Liver (tissue), 3 donors: ENCODE data around the gene IL1R2.

Experiments used
- EGR1 ChIP-seq, 2 donors: IDR thresholded peaks; 2 replicates each; pipeline ENCODE4 v1.6.1; 2016 to 2018; ENCODE audit warnings: antibody characterized with exemption in 2 of 2, low read depth in 2 of 2
- FOXA2 ChIP-seq: IDR thresholded peaks from 2 replicates; pipeline ENCODE4 v1.6.1; 2016; ENCODE audit warnings: antibody characterized with exemption
- GABPA ChIP-seq, 2 donors: IDR thresholded peaks in 1 of 2; conservative IDR thresholded peaks in 1 of 2; 2 replicates each; pipeline ENCODE4 v1.6.1; 2016; ENCODE audit warnings: antibody characterized with exemption in 2 of 2, mild to moderate bottlenecking in 1 of 2, moderate library complexity in 1 of 2
- HNF4A ChIP-seq, 2 donors: conservative IDR thresholded peaks; 2 replicates each; pipeline ENCODE4 v1.6.1; 2016; ENCODE audit warnings: antibody characterized with exemption in 2 of 2, mild to moderate bottlenecking in 2 of 2
- JUND ChIP-seq, 2 donors: IDR thresholded peaks; 2 replicates each; pipeline ENCODE4 v1.6.1; 2016; ENCODE audit warnings: antibody characterized with exemption in 2 of 2
- RAD21 ChIP-seq, 2 donors: IDR thresholded peaks; 2 replicates each; pipeline ENCODE4 v1.6.1; 2016; ENCODE audit warnings: antibody characterized with exemption in 2 of 2, mild to moderate bottlenecking in 2 of 2
- SP1 ChIP-seq: IDR thresholded peaks from 2 replicates; pipeline ENCODE4 v1.6.1; 2018; ENCODE audit warnings: antibody characterized with exemption, mild to moderate bottlenecking
- TAF1 ChIP-seq: conservative IDR thresholded peaks from 2 replicates; pipeline ENCODE4 v1.6.1; 2016; ENCODE audit warnings: antibody characterized with exemption, mild to moderate bottlenecking
- YY1 ChIP-seq: IDR thresholded peaks from 2 replicates; pipeline ENCODE4 v1.6.1; 2016; ENCODE audit warnings: antibody characterized with exemption, mild to moderate bottlenecking
- TF ChIP-seq, protein P1 (sequence below): fragments of 150-350 bp; IDR thresholded peaks from 2 replicates; pipeline ENCODE4 v1.5.1; 2017; ENCODE audit warnings: improper control_type of control experiment, low read depth, low read length; ENCODE audit not compliant: missing input control
- TF ChIP-seq, protein P2 (sequence below): IDR thresholded peaks from 2 replicates; pipeline ENCODE4 v1.6.1; 2016; ENCODE audit warnings: antibody characterized with exemption, mild to moderate bottlenecking
- TF ChIP-seq, protein P3 (sequence below): IDR thresholded peaks from 2 replicates; pipeline ENCODE4 v1.6.1; 2016; ENCODE audit warnings: antibody characterized with exemption
- TF ChIP-seq, protein P4 (sequence below): IDR thresholded peaks from 2 replicates; pipeline ENCODE4 v1.6.1; 2016; ENCODE audit warnings: antibody characterized with exemption
- TF ChIP-seq, protein P5 (sequence below): IDR thresholded peaks from 2 replicates; pipeline ENCODE4 v1.6.1; 2016; ENCODE audit warnings: antibody characterized with exemption
- donor health status: healthy.
- donor health status: healthy.

DNA sequence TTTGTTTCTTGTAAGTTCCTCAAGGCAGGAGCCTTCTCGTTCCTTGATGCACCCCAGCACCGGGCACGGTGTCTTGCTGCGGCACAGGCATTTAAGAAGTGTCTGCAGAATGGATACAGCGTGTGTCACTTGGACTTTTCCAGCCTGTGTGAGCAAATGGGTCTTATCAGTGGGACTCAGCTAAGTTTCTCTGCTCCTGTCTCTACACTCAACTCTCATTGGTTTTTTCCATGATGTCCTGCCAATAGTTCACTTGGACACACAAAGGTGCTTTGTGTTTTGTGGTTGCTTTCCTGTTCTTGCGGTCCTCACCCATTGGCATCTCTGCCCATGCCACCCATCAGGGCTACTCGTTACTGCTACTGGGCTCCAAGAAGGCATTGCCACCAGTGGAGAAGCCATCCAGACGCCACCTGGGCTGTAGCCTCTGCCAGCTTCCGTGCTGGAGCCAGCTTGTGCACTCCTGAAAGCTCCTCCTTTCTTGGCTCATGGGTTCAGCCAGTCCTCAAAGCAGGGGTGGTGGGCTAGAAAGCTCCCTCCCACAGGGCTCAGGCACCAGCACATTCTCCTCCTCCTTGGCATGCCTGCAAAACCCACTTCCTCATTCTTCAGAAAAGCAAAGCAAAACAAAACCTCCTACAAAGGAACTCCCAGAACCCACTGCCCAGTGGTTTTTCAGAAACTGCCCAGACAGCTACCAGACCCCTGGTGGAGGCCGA is 41.4 kb downstream of the IL1R2 start:
- TF ChIP-seq, protein P1, sequence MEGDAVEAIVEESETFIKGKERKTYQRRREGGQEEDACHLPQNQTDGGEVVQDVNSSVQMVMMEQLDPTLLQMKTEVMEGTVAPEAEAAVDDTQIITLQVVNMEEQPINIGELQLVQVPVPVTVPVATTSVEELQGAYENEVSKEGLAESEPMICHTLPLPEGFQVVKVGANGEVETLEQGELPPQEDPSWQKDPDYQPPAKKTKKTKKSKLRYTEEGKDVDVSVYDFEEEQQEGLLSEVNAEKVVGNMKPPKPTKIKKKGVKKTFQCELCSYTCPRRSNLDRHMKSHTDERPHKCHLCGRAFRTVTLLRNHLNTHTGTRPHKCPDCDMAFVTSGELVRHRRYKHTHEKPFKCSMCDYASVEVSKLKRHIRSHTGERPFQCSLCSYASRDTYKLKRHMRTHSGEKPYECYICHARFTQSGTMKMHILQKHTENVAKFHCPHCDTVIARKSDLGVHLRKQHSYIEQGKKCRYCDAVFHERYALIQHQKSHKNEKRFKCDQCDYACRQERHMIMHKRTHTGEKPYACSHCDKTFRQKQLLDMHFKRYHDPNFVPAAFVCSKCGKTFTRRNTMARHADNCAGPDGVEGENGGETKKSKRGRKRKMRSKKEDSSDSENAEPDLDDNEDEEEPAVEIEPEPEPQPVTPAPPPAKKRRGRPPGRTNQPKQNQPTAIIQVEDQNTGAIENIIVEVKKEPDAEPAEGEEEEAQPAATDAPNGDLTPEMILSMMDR: no peak
- TF ChIP-seq HNF4A (conservative IDR thresholded peaks at IDR 0.05): no peak
- TF ChIP-seq, protein P2, sequence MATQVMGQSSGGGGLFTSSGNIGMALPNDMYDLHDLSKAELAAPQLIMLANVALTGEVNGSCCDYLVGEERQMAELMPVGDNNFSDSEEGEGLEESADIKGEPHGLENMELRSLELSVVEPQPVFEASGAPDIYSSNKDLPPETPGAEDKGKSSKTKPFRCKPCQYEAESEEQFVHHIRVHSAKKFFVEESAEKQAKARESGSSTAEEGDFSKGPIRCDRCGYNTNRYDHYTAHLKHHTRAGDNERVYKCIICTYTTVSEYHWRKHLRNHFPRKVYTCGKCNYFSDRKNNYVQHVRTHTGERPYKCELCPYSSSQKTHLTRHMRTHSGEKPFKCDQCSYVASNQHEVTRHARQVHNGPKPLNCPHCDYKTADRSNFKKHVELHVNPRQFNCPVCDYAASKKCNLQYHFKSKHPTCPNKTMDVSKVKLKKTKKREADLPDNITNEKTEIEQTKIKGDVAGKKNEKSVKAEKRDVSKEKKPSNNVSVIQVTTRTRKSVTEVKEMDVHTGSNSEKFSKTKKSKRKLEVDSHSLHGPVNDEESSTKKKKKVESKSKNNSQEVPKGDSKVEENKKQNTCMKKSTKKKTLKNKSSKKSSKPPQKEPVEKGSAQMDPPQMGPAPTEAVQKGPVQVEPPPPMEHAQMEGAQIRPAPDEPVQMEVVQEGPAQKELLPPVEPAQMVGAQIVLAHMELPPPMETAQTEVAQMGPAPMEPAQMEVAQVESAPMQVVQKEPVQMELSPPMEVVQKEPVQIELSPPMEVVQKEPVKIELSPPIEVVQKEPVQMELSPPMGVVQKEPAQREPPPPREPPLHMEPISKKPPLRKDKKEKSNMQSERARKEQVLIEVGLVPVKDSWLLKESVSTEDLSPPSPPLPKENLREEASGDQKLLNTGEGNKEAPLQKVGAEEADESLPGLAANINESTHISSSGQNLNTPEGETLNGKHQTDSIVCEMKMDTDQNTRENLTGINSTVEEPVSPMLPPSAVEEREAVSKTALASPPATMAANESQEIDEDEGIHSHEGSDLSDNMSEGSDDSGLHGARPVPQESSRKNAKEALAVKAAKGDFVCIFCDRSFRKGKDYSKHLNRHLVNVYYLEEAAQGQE: no peak
- TF ChIP-seq, protein P3, sequence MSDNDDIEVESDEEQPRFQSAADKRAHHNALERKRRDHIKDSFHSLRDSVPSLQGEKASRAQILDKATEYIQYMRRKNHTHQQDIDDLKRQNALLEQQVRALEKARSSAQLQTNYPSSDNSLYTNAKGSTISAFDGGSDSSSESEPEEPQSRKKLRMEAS: no peak
- peak; percentile 1 for TF ChIP-seq YY1
- TF ChIP-seq EGR1 (IDR thresholded peaks at IDR 0.05; ENCODE audit: low read depth in 2 of 2): no peak
- no peak for TF ChIP-seq TAF1
- TF ChIP-seq RAD21 (IDR thresholded peaks at IDR 0.05): no peak
- peak; percentile 2 for TF ChIP-seq SP1
- TF ChIP-seq, protein P4, sequence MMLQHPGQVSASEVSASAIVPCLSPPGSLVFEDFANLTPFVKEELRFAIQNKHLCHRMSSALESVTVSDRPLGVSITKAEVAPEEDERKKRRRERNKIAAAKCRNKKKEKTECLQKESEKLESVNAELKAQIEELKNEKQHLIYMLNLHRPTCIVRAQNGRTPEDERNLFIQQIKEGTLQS: no peak
- no peak for TF ChIP-seq JUND (IDR thresholded peaks at IDR 0.05)
- TF ChIP-seq, protein P5, sequence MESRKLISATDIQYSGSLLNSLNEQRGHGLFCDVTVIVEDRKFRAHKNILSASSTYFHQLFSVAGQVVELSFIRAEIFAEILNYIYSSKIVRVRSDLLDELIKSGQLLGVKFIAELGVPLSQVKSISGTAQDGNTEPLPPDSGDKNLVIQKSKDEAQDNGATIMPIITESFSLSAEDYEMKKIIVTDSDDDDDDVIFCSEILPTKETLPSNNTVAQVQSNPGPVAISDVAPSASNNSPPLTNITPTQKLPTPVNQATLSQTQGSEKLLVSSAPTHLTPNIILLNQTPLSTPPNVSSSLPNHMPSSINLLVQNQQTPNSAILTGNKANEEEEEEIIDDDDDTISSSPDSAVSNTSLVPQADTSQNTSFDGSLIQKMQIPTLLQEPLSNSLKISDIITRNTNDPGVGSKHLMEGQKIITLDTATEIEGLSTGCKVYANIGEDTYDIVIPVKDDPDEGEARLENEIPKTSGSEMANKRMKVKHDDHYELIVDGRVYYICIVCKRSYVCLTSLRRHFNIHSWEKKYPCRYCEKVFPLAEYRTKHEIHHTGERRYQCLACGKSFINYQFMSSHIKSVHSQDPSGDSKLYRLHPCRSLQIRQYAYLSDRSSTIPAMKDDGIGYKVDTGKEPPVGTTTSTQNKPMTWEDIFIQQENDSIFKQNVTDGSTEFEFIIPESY: no peak
- TF ChIP-seq FOXA2: no peak
- TF ChIP-seq GABPA (IDR thresholded peaks at IDR 0.05 in 1 of 2, conservative IDR thresholded peaks at IDR 0.05 in 1 of 2): no peak
